ENCODE data around the gene SUN3. TPM values are rescaled to one million over a fixed set of nuclear protein-coding genes. Genes with fewer than 3 reads are reported as not detected.
A peak's percentile ranks its signal among the peaks of the same experiment; 100 is the strongest.

SUN3 gene
- total RNA-seq, 1 experiment from 2014 or later, result not detected

DNA sequence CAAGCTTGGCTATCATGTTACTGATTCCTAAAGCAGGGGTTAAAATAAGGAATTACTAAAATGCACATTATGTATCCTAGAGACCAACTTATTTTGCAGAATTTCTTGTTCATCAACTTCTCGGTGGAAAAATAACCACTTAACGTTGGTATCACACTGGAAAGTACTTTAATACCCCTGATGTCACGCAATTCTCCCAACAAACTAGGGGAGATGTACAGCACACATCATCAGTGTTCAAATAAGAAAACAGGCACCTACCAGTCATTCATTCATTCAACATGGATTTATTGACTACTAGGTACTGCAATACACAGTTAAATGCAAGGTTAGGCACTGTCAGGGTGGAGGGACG is 50.1 kb downstream of the SUN3 start:
- H3K36me3 Mint-ChIP-seq (ENCODE audit: insufficient read depth in 1 of 3, low read depth in 3 of 3), result peaks cover 36 to 49% (median 48%) of the 10 kb centered on the region in 3 experiments; a peak in 6 of 7 replicates
- H2BK15ac ChIP-seq (ENCODE audit: low read depth, low read length), result no peak overlapping the region
- peak overlapping the region; percentile 75 for H3K4me2 ChIP-seq (ENCODE audit: insufficient read depth, insufficient read length, low read length)
- no peak overlapping the region for H4K8ac ChIP-seq (replicated peaks; ENCODE audit: insufficient read length, low read depth, low read length)
- TF ChIP-seq, protein P1, sequence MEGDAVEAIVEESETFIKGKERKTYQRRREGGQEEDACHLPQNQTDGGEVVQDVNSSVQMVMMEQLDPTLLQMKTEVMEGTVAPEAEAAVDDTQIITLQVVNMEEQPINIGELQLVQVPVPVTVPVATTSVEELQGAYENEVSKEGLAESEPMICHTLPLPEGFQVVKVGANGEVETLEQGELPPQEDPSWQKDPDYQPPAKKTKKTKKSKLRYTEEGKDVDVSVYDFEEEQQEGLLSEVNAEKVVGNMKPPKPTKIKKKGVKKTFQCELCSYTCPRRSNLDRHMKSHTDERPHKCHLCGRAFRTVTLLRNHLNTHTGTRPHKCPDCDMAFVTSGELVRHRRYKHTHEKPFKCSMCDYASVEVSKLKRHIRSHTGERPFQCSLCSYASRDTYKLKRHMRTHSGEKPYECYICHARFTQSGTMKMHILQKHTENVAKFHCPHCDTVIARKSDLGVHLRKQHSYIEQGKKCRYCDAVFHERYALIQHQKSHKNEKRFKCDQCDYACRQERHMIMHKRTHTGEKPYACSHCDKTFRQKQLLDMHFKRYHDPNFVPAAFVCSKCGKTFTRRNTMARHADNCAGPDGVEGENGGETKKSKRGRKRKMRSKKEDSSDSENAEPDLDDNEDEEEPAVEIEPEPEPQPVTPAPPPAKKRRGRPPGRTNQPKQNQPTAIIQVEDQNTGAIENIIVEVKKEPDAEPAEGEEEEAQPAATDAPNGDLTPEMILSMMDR (conservative IDR thresholded peaks at IDR 0.05), result no peak
- H2BK12ac ChIP-seq (ENCODE audit: insufficient read length, low read depth, low read length), result no peak overlapping the region
- H2BK5ac ChIP-seq (ENCODE audit: insufficient read length, low read length), result no peak overlapping the region
- no peaks in the 10 kb centered on the region for H3K27me3 ChIP-seq (ENCODE audit: insufficient read depth, low read length)
- H3K23me2 ChIP-seq (ENCODE audit: insufficient read length, low read depth, low read length, poor library complexity, severe bottlenecking), result peaks cover 5% of the 10 kb centered on the region
- H3T11ph ChIP-seq (ENCODE audit: low read length), result no peak overlapping the region
- H3K9me3 Mint-ChIP-seq, result no peaks in the 10 kb centered on the region; a peak in 1 of 5 replicates
- H2AK5ac ChIP-seq (ENCODE audit: insufficient read length, low read length), result no peak overlapping the region
- H3K27ac ChIP-seq (ENCODE audit: insufficient read length, low read depth, low read length), result no peak overlapping the region
- no peak overlapping the region for H4K5ac ChIP-seq (ENCODE audit: insufficient read length, low read depth, low read length)
- H3K14ac ChIP-seq (ENCODE audit: insufficient read depth, low read length), result no peak overlapping the region
- no peak overlapping the region for H2AFZ ChIP-seq (ENCODE audit: low read length)
- H3K79me2 ChIP-seq (ENCODE audit: insufficient read depth, low read length), result peaks cover 3% of the 10 kb centered on the region; the same call in 1 of the 2 replicates
- H3K4ac ChIP-seq (ENCODE audit: low read depth, low read length), result no peak overlapping the region
- H3K79me1 ChIP-seq (ENCODE audit: insufficient read depth, low read depth, low read length, poor library complexity, severe bottlenecking), result no peaks in the 10 kb centered on the region
- H3K4me3 Mint-ChIP-seq, result peak overlapping the region; percentile 92 to 94
- no peak overlapping the region for H4K91ac ChIP-seq (ENCODE audit: insufficient read length, low read depth, low read length)
- H4K20me1 ChIP-seq (ENCODE audit: control insufficient read depth, insufficient read depth, insufficient read length), result no peaks in the 10 kb centered on the region
- H2BK120ac ChIP-seq (ENCODE audit: low read depth, low read length, poor library complexity, severe bottlenecking), result no peak overlapping the region
- H3K9me3 ChIP-seq (ENCODE audit: control insufficient read depth, low read depth, low read length), result no peaks in the 10 kb centered on the region
- no peak overlapping the region for H3K56ac ChIP-seq (ENCODE audit: insufficient read length, low read depth, low read length)
- no peak for DNase-seq
- H3K4me1 Mint-ChIP-seq, result peaks cover 12 to 13% of the 10 kb centered on the region in 2 experiments
- H3K27me3 Mint-ChIP-seq (ENCODE audit: low read depth), result no peaks in the 10 kb centered on the region
- peak overlapping the region; percentile 58 to 99 (median 75); a peak in 3 of 7 replicates for H3K27ac Mint-ChIP-seq
- H3K9ac ChIP-seq (ENCODE audit: extremely low read depth, insufficient read length, low read length), result peak overlapping the region; percentile 56
- H3K23ac ChIP-seq (ENCODE audit: insufficient read length, low read depth, low read length), result no peak overlapping the region
- no CpG with 5 or more reads among the region's 4 CpGs for WGBS (ENCODE audit: extremely low coverage, insufficient read length, low lambda C conversion rate)
- no peak overlapping the region for H2BK20ac ChIP-seq (ENCODE audit: low read depth, low read length, poor library complexity, severe bottlenecking)
- peaks cover 3% of the 10 kb centered on the region; the same call in 1 of the 2 replicates for H3K4me1 ChIP-seq (ENCODE audit: insufficient read depth, low read length)
- H3K18ac ChIP-seq (ENCODE audit: insufficient read length, low read depth, low read length), result no peak overlapping the region
